ENCODE data around the gene BRCA1.
"Not testable (repeated sequence)": the region's sequence is repeated elsewhere in the genome, so short reads cannot be mapped to it uniquely, and the experiment has no call there.

The BRCA1 gene

GRCh38 chr17:43006639-43007551 lies 118.3 kb downstream of the BRCA1 start, which contains the start of gene IFI35:
Gene IFI35 (plus strand): TSS chr17:43006784. CDS start chr17:43006948, 164 bp downstream.
- Histone ChIP-seq H3K4me1 (peaks cover 4% of the 10 kb centered on the region), H3K9ac (no peak within 1 kb of the TSS), H3K27ac (peak within 1 kb of the TSS; percentile 89), H3K27me3 (ENCODE audit: control insufficient read depth, insufficient read depth, low read length) (no peaks in the 10 kb centered on the region), H3K36me3 (ENCODE audit: control insufficient read depth, insufficient read depth, low read length) (no peaks in the 10 kb centered on the region), H3K4me2 (ENCODE audit: low read length) (peak within 1 kb of the TSS; percentile 96), H2AFZ (peak within 1 kb of the TSS; percentile 98), H3K4me3 (ENCODE audit: low read depth, low read length) (peak within 1 kb of the TSS; percentile 93), H3K9me3 (ENCODE audit: control insufficient read depth, low read length) (no peaks in the 10 kb centered on the region), H3K79me2 (no peaks in the 10 kb centered on the region)
- TF ChIP-seq, protein P1, sequence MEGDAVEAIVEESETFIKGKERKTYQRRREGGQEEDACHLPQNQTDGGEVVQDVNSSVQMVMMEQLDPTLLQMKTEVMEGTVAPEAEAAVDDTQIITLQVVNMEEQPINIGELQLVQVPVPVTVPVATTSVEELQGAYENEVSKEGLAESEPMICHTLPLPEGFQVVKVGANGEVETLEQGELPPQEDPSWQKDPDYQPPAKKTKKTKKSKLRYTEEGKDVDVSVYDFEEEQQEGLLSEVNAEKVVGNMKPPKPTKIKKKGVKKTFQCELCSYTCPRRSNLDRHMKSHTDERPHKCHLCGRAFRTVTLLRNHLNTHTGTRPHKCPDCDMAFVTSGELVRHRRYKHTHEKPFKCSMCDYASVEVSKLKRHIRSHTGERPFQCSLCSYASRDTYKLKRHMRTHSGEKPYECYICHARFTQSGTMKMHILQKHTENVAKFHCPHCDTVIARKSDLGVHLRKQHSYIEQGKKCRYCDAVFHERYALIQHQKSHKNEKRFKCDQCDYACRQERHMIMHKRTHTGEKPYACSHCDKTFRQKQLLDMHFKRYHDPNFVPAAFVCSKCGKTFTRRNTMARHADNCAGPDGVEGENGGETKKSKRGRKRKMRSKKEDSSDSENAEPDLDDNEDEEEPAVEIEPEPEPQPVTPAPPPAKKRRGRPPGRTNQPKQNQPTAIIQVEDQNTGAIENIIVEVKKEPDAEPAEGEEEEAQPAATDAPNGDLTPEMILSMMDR (IDR thresholded peaks at IDR 0.05) = peak; percentile 57

DNA sequence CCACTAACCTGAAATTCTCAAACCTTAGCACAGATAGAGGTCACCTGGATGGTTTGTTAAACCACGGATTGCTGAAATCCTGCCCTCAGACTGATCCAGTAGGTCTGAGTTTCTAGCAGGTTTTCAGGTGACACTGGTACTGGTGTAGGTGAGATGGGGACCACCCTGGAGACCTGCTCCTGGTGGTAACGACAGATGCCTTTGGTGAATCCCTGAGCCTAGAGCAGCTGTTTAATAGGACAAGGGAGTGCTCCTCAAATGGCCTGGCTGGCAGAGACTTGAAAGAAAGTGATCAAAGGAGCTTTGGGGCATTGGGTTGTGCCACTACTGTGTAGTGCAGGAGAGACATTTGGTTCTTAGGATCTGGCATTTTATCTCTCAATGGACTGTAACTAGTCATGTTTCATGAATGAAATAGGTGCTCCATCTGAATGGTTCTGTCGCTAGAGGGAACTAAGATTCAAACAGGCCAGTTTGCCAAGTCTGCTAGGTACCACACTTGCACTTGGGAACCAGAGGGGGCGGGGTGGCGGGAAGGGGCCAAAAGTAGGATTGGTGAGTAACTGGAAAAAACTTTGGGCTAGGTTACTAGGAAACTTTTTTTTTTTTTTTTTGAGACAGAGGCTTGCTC lies 121.5 kb downstream of the BRCA1 start:
- Histone ChIP-seq H3K27me3 (ENCODE audit: control insufficient read depth, insufficient read depth, low read length) (no peaks in the 10 kb centered on the region), H3K9me3 (ENCODE audit: control insufficient read depth, low read length) (no peaks in the 10 kb centered on the region), H2AFZ (no peak overlapping the region), H3K9ac (no peak overlapping the region), H3K27ac (no peak overlapping the region), H3K79me2 (peaks cover 11% of the 10 kb centered on the region), H3K36me3 (ENCODE audit: control insufficient read depth, insufficient read depth, low read length) (no peaks in the 10 kb centered on the region), H3K4me3 (ENCODE audit: low read depth, low read length) (no peak overlapping the region), H3K4me1 (peaks cover 15% of the 10 kb centered on the region), H3K4me2 (ENCODE audit: low read length) (no peak overlapping the region)
- TF ChIP-seq, protein P1 (IDR thresholded peaks at IDR 0.05) = no peak

GRCh38 chr17:43000894-43001293 lies 124.3 kb downstream of the BRCA1 start:
- H3K36me3 ChIP-seq (ENCODE audit: control insufficient read depth, insufficient read depth, low read length); H3K4me3 ChIP-seq (ENCODE audit: low read depth, low read length); H3K9me3 ChIP-seq (ENCODE audit: control insufficient read depth, low read length); H3K27ac ChIP-seq; H3K4me2 ChIP-seq (ENCODE audit: low read length); H3K27me3 ChIP-seq (ENCODE audit: control insufficient read depth, insufficient read depth, low read length); H2AFZ ChIP-seq; H3K9ac ChIP-seq: not testable (repeated sequence)
- Histone ChIP-seq H3K4me1 (peaks cover 12% of the 10 kb centered on the region), H3K79me2 (peaks cover 11% of the 10 kb centered on the region)

- H3K27ac ChIP-seq = peak overlapping the region; percentile 87
- H3K36me3 ChIP-seq (ENCODE audit: control insufficient read depth, insufficient read depth, low read length) = no peaks in the 10 kb centered on the region
- H3K4me2 ChIP-seq (ENCODE audit: low read length) = peak overlapping the region; percentile 70
- peak overlapping the region; percentile 76 for H3K4me3 ChIP-seq (ENCODE audit: low read depth, low read length)
- peak overlapping the region; percentile 32 for H3K9ac ChIP-seq
- no peaks in the 10 kb centered on the region for H3K9me3 ChIP-seq (ENCODE audit: control insufficient read depth, low read length)
- TF ChIP-seq, protein P1 (IDR thresholded peaks at IDR 0.05) = no peak
- H2AFZ ChIP-seq = peak overlapping the region; percentile 83
- peaks cover 12% of the 10 kb centered on the region for H3K4me1 ChIP-seq
- peaks cover 11% of the 10 kb centered on the region for H3K79me2 ChIP-seq
- no peaks in the 10 kb centered on the region for H3K27me3 ChIP-seq (ENCODE audit: control insufficient read depth, insufficient read depth, low read length)
Measured at GRCh38 chr17:42999003-42999525, 126.1 kb downstream of the BRCA1 start.
